Measurements from ENCODE around the gene PNPLA2.

PNPLA2 gene

GRCh38 chr11:842370-843002 lies 23.8 kb downstream of the PNPLA2 start, which contains the start of the genes POLR2L and TSPAN4:
TSS of gene POLR2L (minus strand) at chr11:842529. CDS start at chr11:842508, 21 bp downstream.
TSS of gene TSPAN4 (plus strand) at chr11:842852. CDS start at chr11:850305, 7,453 bp downstream.
- DNase-seq (ENCODE audit: low read depth in 2 of 2, low spot score in 1 of 2): peak; percentile 72 to 79

DNA sequence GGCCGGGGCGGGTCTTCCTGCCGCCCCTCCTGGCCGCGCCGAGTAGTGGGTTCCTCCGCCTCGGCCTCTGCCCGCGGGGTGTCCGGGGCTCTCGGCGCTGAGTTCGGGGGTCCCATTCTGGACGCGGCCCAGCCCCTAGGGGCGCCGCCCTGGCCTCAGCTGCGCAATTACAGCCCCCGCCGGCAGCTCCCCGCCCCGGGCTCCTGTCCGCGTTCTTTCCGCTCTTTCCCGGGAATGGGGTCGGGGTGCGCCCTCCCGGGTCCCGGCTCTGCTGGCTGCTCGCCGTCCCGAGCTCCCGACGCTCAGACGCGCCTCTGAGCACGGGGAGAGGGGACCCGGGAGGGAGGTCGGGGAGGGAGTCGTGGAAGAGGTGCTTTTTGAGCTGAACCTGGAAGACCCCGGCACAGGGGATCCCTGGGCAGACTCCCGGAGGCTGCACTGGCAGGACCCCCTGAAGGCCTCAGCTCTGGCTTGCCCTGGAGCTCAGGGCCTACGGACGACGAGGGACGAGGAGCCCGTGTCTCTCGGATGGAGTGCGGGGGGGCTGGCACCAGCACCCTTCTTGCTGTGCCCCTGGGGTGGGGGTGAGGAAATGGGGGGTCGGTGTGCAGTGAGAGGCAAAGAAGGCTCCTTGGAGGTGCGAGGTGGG lies 24.5 kb downstream of the PNPLA2 start:
- no peak for DNase-seq (ENCODE audit: low read depth in 2 of 2, low spot score in 1 of 2)

- DNase-seq (ENCODE audit: low read depth in 2 of 2, low spot score in 1 of 2): no peak
Measured at GRCh38 chr11:843818-844692, 25.3 kb downstream of the PNPLA2 start.

DNA sequence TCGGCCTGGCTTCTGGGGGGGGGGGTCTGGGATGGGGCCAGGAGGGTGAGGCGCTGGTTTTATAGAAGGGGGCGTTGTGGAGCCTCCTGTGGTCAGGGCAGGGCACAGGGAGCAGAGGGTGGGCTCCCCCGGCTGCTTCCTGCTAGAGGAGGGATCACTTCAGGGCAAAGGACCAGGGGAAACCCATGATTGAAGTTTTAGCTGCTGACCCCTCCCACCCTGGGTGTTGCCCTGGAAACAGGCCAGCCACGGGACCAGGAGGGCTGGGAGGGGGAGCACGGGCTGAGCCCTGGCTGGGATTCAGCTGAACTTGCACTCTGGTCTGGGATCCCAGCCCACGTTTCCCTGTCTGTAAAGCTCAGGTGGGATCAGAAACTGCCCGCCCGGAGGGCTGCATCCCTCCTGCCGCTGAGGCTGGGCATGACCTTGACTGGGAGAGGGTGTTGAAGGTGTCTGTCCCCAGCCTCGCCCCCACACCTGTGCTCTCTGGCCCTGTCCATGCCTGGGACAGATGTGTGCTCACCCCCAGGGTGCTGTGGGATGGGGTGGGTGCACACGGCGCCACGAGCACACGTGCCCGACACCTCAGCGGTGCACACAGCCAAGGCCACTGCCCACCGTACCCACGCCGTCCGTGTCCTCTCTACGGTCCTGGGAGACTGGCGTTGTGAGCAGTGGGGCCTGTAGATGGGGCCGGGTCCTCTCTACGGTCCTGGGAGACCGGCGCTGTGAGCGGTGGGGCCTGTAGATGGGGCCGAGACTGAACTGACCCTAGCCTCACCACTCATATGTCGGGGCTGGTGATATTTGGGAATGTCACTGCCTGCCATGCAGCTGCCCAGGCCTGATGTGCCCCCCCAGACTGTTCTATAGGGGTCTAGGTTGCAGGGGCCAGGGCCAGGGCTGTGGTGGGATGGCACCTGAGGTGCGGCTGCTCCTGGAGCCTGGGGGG lies 26.3 kb downstream of the PNPLA2 start:
- no peak for DNase-seq (ENCODE audit: low read depth in 2 of 2, low spot score in 1 of 2)

DNA sequence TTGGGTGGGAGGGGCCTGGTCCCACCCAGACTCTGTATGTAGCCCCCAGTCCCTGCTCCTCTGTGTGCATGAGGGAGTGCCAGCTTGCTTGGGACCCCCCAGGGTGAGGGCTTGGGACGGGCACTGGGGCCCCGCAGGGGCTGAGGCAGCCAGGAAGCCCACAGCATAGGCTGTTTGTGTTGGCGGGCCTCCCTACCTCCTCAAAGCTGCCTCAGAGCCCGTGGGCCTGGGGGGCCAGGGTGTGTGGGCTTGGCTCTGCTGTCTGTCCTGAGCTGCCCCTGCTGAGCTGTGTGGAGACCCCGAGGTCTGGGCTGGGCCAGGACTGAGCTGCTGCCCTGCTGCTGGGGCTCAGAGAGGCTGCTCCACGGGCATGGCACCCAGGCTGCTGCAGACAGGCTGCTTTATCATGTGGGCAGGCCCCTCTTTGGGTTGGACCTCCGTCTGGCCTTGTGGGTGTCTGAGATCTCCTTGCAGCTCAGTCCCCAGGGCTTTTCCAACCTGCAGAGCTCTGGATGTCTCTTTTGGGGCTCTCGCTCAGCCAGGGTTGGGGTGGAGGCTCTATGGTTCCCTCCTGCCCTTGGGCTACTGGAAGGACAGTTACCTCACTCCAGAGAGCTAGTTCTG lies 27.3 kb downstream of the PNPLA2 start:
- DNase-seq (ENCODE audit: low read depth in 2 of 2, low spot score in 1 of 2): no peak

- DNase-seq (ENCODE audit: low read depth in 2 of 2, low spot score in 1 of 2): no peak
Measured at GRCh38 chr11:846496-847098, 27.9 kb downstream of the PNPLA2 start.

DNA sequence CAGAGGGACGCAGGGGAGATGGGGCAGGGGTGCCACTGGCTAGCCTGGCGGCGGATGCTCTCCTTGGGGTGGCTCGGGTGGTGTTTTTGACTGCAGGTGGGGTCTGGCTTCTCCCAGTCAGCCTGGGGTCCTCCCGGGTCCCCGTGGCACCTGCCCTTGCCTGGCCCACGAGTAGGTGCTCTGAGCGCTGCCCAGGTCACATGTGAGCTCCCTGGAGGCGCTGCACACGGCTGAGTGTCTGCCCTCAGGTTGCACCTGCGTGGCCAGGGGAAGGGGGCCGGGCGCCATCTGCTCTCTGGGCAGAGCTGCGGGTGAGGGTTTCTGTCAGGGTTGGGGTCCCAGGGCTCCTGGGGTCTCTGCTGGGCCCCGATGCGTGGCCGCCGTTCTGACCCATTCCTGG lies 29.2 kb downstream of the PNPLA2 start:
- DNase-seq (ENCODE audit: low read depth in 2 of 2, low spot score in 1 of 2): no peak

GRCh38 chr11:848380-848931 lies 29.7 kb downstream of the PNPLA2 start:
- peak in 1 of 2 donors; percentile 37 for DNase-seq (ENCODE audit: low read depth in 2 of 2, low spot score in 1 of 2)

GRCh38 chr11:849104-849824 lies 30.6 kb downstream of the PNPLA2 start:
- no peak for DNase-seq (ENCODE audit: low read depth in 2 of 2, low spot score in 1 of 2)

GRCh38 chr11:849951-850774 lies 31.4 kb downstream of the PNPLA2 start:
- no peak for DNase-seq (ENCODE audit: low read depth in 2 of 2, low spot score in 1 of 2)

- no peak for DNase-seq (ENCODE audit: low read depth in 2 of 2, low spot score in 1 of 2)
Measured at GRCh38 chr11:850775-851763, 32.4 kb downstream of the PNPLA2 start.

DNA sequence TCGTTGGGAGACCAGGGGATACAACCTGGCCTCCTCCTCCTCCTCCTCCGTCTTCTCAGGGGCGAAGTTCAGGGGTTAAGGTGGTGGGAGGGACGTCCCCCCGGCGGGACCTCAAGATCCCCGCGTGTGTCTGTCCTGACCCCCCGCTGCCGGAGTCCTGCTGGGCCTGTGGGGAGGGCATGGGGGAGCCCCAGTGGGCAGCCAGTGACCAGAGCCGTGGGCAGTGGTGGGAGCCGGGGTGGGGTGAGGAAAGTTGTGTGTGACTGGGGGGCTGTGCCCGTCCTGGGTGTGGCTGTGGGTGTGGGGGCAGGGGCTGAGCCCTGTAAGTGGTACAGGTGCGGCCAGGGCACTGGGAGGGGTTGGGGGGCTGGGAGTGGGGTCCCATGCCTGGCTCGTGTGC lies 34.0 kb downstream of the PNPLA2 start:
- DNase-seq (ENCODE audit: low read depth in 2 of 2, low spot score in 1 of 2): no peak

- DNase-seq (ENCODE audit: low read depth in 2 of 2, low spot score in 1 of 2): no peak
Measured at GRCh38 chr11:853682-854448, 35.2 kb downstream of the PNPLA2 start.

DNA sequence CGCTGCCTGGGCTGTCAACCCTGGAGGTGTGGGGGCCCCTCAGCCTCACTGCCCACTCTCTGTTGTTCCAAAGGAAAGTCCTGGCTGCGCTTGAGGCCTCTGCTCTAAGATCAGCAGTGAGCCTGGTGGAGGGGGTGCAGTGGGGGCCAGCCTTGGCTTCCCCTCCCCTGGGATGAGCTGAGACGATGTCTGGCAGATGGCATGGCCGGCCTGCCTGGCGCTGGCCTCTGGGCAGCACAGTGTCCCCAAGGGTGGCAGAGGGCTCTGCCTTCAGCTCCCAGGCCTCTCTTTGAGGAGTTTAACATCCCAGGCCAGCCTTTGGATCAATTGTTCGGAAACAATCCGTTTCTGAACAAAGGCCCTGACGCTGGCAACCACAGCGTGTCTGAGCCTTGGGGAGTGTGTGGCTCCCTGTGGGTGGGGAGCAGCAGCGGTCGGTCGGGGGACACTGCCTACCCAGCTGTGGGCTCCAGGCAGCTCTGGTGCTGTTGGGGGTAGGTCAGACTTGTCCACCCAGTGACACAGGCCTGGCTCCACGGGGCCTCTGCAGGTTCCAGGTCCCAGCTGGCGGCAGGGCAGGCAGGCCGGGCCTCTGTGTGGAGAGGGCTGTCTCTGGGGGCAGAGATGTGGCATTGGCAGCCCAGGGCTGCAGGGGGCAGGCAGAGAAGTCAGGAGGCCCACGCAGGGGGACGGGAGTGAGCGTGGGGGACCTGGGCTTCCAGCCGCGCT lies 36.1 kb downstream of the PNPLA2 start:
- DNase-seq (ENCODE audit: low read depth in 2 of 2, low spot score in 1 of 2): no peak

DNA sequence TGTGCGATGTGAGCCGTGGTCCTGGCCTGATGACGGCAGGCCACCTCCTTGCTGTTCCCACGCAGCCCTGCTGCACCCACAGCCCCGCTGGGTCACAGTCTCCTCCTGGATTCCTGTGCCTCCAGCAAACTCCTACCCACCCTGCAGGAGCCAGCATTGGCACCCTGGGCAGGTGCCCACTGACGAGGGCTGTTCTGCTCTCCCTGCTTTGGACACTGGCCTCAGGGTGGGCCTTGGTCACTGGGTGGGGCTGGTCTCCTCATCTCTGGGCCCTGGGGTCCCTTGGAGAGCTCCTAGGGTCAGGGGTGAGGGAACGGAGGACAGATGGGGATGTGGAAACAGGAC lies 36.6 kb downstream of the PNPLA2 start:
- no peak for DNase-seq (ENCODE audit: low read depth in 2 of 2, low spot score in 1 of 2)

DNA sequence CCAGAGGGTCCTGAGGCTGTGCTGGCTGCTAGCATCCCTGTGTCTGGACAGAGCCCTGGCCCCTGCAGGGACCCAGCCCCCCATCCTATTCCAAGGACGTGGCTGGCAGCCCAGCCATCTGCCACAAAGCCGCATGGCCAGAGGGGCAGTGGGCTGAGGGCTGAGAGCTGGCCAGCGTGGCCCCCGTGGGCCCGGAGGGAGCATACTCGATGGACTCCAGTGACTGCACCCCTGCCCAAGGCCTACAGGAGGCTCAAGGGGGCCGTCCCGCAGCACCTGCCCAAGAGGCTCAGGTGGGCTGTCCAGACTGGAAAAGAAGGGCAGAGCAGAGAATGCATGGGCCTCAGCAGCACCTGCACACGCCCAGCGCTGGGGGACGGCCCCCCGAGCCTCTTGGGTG lies 37.1 kb downstream of the PNPLA2 start:
- no peak for DNase-seq (ENCODE audit: low read depth in 2 of 2, low spot score in 1 of 2)

Measured in stimulated activated CD8-positive, alpha-beta memory T cell treated with anti-CD3 and anti-CD28 coated beads, Interleukin-4, amount 100 ng/mL, for 1 hour (primary cell).